ENCODE measurements around the gene SHF. TPM values are rescaled to one million over a fixed set of nuclear protein-coding genes. Genes with fewer than 3 reads are reported as not detected.
"Not testable (repeated sequence)": the region's sequence is repeated elsewhere in the genome, so short reads cannot be mapped to it uniquely, and the experiment has no call there.

SHF gene, protein sequence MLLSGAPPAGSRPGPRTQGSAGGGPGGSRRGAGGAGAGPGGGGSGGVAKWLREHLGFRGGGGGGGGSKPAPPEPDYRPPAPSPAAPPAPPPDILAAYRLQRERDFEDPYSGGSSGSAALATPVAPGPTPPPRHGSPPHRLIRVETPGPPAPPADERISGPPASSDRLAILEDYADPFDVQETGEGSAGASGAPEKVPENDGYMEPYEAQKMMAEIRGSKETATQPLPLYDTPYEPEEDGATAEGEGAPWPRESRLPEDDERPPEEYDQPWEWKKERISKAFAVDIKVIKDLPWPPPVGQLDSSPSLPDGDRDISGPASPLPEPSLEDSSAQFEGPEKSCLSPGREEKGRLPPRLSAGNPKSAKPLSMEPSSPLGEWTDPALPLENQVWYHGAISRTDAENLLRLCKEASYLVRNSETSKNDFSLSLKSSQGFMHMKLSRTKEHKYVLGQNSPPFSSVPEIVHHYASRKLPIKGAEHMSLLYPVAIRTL
- 3.3 and 4.1 TPM in 2 replicates for total RNA-seq

DNA sequence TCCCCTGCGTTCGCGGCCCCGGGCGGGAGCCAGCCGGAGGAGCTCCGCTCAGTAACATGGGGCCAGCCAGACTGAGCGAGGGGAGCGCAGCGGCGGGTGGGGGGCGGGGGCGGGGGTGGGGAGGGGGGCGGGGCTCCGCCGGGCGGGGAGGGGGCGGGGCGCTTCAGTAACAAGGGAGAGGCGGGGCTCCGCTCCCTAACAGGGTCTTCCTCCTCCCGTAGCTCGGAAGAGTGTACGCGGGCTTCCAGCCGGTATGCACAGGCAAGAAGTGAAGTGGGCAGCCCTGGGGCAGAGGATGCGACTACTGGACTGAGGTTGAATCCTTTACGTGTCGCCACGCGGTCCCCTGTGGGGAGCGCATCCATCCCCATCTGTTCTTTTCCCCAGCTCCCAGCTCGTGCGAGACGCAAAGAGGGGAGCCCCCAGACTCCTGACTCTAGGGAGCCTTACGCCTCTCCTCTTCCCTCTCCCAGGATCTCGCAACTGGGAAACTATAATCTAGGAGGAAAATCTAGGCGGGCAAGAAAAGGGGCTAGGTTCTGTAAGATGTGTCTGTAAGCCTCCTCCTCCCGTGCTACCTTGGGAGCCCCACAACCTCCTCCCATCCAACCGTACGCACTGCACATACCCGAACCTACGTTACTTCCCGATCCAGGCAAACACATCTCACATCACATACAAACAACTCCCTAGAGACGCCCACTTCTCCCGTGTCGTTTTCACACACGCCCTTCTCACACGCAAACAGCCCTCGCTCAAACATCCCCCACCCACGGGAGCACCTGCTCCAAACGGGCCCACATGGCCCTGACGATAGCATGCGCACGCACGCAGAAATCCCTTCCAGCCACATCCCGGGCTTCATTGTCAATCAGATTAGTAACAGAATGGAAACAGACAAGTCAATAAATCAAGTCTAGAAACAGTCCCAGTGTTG is at the start of gene SHF:
Gene SHF, minus strand, starts transcription at position 73 of the 937 bp plus-strand sequence. Its CDS starts 15 bp downstream, at position 58.
- TF ChIP-seq, protein P1, sequence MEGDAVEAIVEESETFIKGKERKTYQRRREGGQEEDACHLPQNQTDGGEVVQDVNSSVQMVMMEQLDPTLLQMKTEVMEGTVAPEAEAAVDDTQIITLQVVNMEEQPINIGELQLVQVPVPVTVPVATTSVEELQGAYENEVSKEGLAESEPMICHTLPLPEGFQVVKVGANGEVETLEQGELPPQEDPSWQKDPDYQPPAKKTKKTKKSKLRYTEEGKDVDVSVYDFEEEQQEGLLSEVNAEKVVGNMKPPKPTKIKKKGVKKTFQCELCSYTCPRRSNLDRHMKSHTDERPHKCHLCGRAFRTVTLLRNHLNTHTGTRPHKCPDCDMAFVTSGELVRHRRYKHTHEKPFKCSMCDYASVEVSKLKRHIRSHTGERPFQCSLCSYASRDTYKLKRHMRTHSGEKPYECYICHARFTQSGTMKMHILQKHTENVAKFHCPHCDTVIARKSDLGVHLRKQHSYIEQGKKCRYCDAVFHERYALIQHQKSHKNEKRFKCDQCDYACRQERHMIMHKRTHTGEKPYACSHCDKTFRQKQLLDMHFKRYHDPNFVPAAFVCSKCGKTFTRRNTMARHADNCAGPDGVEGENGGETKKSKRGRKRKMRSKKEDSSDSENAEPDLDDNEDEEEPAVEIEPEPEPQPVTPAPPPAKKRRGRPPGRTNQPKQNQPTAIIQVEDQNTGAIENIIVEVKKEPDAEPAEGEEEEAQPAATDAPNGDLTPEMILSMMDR (IDR thresholded peaks at IDR 0.05; ENCODE audit: extremely low read depth, low read depth, low read length): no peak
- Histone ChIP-seq H3K4me2 (ENCODE audit: insufficient read depth, low read length) (peak within 1 kb of the TSS; percentile 91), H3K36me3 (ENCODE audit: insufficient read depth, low read length) (no peaks in the 10 kb centered on the region), H4K20me1 (ENCODE audit: insufficient read depth, low read length) (no peaks in the 10 kb centered on the region), H3K27me3 (ENCODE audit: insufficient read depth, low read length) (peaks cover 37% of the 10 kb centered on the region), H3K4me1 (ENCODE audit: insufficient read depth, low read length) (peaks cover 16% of the 10 kb centered on the region), H3K27ac (ENCODE audit: low read depth, low read length) (no peak within 1 kb of the TSS), H3K4me3 (ENCODE audit: insufficient read depth, low read length) (peak within 1 kb of the TSS; percentile 71), H3K79me2 (ENCODE audit: insufficient read depth, low read length) (no peaks in the 10 kb centered on the region), H2AFZ (ENCODE audit: low read length) (peak within 1 kb of the TSS; percentile 88), H3K9me3 (ENCODE audit: low read depth, low read length) (no peaks in the 10 kb centered on the region)
- DNase-seq (ENCODE audit: insufficient read length, low spot score, missing footprints): peak; percentile 79

DNA sequence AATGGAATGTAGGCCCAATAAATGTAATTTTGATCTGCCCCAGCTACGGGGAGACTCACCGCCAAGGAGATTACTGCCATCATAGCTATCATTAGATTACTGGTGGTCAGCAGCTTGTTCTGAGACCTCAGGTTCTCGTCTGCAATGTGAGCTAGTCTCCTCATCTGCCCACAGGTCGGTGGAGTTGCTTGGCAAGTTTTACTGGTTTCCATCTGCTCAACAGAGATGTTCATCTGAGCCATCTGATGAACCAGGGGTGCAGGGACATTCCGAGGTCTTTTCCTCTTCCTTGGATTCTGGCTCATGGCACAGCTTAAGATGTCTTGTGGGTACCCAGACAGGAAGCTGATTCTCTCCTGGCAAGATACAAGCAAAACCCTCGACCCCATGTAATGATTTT is 49.0 kb upstream of the SHF start:
- H4K20me1 ChIP-seq (ENCODE audit: insufficient read depth, low read length); H2AFZ ChIP-seq (ENCODE audit: low read length); H3K27me3 ChIP-seq (ENCODE audit: insufficient read depth, low read length); H3K36me3 ChIP-seq (ENCODE audit: insufficient read depth, low read length); H3K4me1 ChIP-seq (ENCODE audit: insufficient read depth, low read length); H3K9me3 ChIP-seq (ENCODE audit: low read depth, low read length); H3K4me2 ChIP-seq (ENCODE audit: insufficient read depth, low read length); DNase-seq (ENCODE audit: insufficient read length, low spot score, missing footprints); H3K79me2 ChIP-seq (ENCODE audit: insufficient read depth, low read length); H3K27ac ChIP-seq (ENCODE audit: low read depth, low read length); H3K4me3 ChIP-seq (ENCODE audit: insufficient read depth, low read length): not testable (repeated sequence)

DNA sequence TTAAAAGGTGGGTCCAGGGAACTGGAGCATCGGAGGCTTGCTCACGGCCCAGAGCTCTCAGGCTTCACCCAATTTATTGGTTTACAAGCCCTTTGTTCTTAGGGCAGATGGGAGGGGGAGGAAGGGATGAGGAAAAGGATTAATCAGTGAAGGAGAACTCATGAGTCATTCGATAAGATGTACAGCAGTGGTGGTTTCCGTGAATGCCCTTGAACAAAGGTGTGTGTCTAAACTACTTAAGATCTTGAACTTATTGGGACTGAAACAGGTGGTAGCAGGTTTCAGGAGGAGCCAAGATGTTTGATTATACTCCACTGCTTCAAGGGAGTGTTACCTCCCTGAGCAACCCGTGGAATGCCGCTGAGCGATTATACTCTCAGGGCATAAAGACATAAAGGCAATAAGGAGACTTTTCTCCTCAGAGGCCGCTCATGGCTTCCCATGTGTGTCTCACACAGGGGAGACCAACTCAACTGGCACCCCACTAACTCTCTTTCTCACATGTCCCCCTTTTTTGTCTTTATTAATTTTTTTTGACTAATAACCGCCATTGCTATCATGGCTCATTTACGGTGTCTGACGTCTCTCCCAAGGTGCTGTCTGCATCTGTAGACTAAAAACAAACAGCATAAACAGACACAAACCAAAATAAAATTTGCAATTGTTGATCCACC is 46.9 kb upstream of the SHF start:
- H2AFZ ChIP-seq (ENCODE audit: low read length): no peak overlapping the region
- no peaks in the 10 kb centered on the region for H3K4me1 ChIP-seq (ENCODE audit: insufficient read depth, low read length)
- no peak overlapping the region for H3K4me3 ChIP-seq (ENCODE audit: insufficient read depth, low read length)
- H3K79me2 ChIP-seq (ENCODE audit: insufficient read depth, low read length): no peaks in the 10 kb centered on the region
- no peaks in the 10 kb centered on the region for H3K36me3 ChIP-seq (ENCODE audit: insufficient read depth, low read length)
- TF ChIP-seq, protein P1 (IDR thresholded peaks at IDR 0.05; ENCODE audit: extremely low read depth, low read depth, low read length): no peak
- H3K4me2 ChIP-seq (ENCODE audit: insufficient read depth, low read length): no peak overlapping the region
- H3K9me3 ChIP-seq (ENCODE audit: low read depth, low read length): no peaks in the 10 kb centered on the region
- no peaks in the 10 kb centered on the region for H3K27me3 ChIP-seq (ENCODE audit: insufficient read depth, low read length)
- H4K20me1 ChIP-seq (ENCODE audit: insufficient read depth, low read length): no peaks in the 10 kb centered on the region
- DNase-seq (ENCODE audit: insufficient read length, low spot score, missing footprints): no peak
- H3K27ac ChIP-seq (ENCODE audit: low read depth, low read length): no peak overlapping the region

DNA sequence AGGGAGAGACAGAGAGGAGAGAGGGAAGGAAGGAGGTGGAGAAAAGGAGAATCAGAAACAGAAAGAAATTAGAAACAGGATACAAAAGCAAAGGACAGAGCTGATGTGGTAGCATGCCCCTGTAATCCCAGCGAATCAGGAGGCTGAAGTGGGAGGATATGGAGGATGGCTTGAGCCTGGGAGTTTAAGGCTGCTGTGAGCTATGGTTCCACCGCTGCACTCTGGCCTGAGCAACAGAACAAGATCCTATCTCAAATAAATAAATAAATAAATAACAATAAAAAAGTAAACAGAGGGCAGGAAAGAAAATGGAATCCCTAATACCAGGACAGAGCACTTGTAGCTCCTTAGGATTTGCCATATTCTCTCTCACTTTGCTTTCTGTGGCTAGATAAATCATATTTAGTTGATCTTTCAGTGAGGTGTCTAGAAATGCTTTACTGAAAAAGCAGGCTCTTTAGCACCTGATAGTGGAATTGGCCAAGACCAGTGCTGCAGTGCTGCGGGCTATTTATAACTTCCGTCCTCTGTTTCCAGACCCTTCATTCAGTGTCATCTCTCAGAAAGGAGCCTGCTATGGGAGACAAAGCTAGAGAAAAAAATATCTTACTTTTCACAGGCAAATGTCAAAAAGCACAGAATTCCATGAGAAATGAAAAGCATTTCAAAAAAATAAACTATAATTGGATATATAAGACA is 44.2 kb upstream of the SHF start:
- Histone ChIP-seq H3K4me3 (ENCODE audit: insufficient read depth, low read length) (no peak overlapping the region), H4K20me1 (ENCODE audit: insufficient read depth, low read length) (no peaks in the 10 kb centered on the region), H3K4me1 (ENCODE audit: insufficient read depth, low read length) (no peaks in the 10 kb centered on the region), H3K36me3 (ENCODE audit: insufficient read depth, low read length) (no peaks in the 10 kb centered on the region), H3K4me2 (ENCODE audit: insufficient read depth, low read length) (no peak overlapping the region), H3K27ac (ENCODE audit: low read depth, low read length) (no peak overlapping the region), H3K79me2 (ENCODE audit: insufficient read depth, low read length) (no peaks in the 10 kb centered on the region), H3K27me3 (ENCODE audit: insufficient read depth, low read length) (no peaks in the 10 kb centered on the region), H2AFZ (ENCODE audit: low read length) (no peak overlapping the region), H3K9me3 (ENCODE audit: low read depth, low read length) (no peaks in the 10 kb centered on the region)
- DNase-seq (ENCODE audit: insufficient read length, low spot score, missing footprints): no peak
- TF ChIP-seq, protein P1 (IDR thresholded peaks at IDR 0.05; ENCODE audit: extremely low read depth, low read depth, low read length): no peak

All from osteoblast (primary cell).